Renal pelvis (tissue), 4 donors: ENCODE measurements around the gene TNFAIP1. TPM values are rescaled to one million over a fixed set of nuclear protein-coding genes. Genes with fewer than 3 reads are reported as not detected.

Source experiments
- DNase-seq: peaks from one replicate; pipeline ENCODE4 v3.0.0-alpha.2; 2013
- polyA plus RNA-seq, 3 donors: library from polyadenylated mRNA; unstranded; fragments of 120-200 nt; gene quantifications; one replicate each; pipeline ENCODE4 v1.2.1, GENCODE V29; 2013; ENCODE audit not compliant: insufficient read length in 3 of 3

Gene TNFAIP1
- polyA plus RNA-seq, 3 donors: 40.7 to 44.6 (median 44.5) TPM

DNA sequence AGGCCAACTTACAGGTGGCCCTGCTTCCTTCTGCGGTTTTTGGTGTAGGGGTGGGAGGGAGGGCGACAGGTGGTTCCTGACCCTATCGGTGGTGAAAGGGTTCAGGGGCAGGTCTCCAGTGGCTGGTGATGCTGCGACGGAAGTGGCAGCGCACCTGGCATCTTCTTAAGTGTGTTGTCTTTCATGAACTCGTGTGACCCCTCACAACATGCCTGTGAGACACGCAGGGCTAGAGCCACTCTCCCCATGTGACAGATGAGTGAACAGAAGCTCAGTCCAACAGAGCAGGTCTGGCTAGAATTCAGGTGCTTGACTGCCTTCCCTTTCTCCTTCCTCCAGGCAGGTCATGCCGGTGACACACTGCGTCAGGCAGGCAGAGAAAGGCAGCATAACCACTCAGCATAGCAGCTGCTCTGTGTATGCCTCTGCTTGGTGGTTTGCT is 8.0 kb downstream of the TNFAIP1 start:
- no peak for DNase-seq

- no peak for DNase-seq
Measured at GRCh38 chr17:28344011-28344410, 8.4 kb downstream of the TNFAIP1 start.

- DNase-seq: no peak
Measured at GRCh38 chr17:28344435-28344901, 8.9 kb downstream of the TNFAIP1 start.

- no peak for DNase-seq
Measured at GRCh38 chr17:28345419-28346198, 10.0 kb downstream of the TNFAIP1 start.

DNA sequence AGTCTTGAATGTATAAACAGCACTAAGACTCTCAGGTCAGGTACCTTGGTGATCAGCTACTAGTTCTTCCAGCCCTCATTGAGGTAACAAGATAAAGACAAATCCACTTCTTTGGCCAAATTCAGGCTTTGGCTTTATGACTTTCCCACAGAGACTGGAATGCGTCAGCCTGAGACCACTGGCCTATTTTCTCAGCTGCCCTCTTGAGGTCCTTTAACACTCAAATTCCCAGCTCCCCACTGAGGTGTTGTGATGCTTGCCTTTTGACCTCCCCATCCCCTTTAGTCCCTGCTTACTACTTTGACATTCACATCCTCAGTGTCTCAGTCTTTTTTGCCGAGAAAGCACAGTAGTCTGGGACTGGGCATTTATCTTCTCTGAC is 10.6 kb downstream of the TNFAIP1 start:
- no peak for DNase-seq

DNA sequence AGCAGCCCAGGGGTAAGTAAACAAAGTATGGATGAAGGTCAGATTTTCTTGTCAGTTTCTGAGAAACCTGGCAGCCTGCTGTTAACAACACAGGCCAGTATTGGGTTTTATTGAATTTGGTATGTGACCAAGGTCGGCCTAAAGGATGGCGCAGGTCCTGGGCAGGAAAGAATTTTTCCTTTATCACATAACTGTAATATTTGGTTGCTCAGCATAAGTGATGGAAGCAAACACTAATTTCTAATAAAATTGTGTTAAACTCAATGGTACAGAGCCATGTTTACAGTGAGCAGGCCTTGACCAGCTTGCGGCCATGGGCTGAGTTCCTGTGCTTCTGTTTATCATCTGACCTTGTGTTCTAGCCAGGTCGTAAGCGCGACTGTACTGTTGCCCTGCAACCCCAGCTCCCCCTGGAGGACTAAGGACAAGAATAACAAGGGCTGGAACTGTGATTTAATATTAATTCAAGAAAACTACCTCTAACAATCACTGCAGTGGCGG is 11.2 kb downstream of the TNFAIP1 start:
- no peak for DNase-seq

DNA sequence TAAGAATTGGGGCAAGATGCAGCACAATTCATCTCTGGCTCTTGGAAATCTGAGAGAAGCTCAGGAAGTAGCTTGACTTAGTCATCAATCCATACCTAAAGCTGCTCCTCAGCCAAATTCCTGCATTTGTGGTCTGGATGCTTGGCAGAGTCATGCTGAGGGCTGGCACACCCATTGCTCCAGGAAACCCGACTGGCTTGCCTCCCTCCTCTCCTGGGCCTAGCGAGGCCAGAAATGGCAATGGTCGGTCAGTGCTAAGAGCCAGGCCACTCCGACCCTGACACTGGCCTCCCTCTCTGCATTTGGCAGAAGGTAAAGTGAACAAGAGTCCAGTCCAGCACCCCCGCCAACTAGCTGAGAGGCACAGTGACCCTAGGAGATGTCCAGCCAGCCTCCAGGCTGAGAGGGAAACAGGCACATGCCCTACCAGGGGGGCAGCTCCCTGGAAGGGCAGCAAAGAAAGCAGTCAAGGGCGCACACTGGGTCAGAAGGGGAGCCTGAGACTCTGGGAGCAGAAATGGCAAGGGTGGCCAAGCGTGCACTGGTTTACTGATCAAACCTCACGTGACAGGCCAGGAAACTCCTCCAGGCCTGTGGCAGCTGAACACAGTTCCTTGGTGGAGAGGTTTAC is 11.8 kb downstream of the TNFAIP1 start:
- no peak for DNase-seq

GRCh38 chr17:28348979-28349378 is 13.4 kb downstream of the TNFAIP1 start:
- DNase-seq: no peak

DNA sequence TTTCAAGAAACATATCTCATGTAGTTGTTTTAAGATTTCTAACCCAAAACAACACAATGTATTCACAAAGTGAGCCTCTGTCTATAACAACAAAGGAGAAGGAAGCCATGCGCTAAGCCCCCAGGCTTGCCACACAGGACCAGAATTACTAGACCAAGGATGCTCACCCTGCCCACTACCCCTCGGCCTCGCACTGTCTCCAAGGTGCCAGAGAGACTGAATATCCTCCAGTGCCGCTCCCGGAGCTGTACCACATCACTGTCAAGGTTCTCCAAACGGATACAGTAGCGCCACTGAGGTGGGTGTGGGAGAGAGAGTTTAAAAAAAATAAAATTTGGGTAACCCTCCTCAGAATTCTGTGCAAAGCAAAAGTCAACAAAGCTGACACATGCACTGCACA is 14.7 kb downstream of the TNFAIP1 start:
- no peak for DNase-seq

DNA sequence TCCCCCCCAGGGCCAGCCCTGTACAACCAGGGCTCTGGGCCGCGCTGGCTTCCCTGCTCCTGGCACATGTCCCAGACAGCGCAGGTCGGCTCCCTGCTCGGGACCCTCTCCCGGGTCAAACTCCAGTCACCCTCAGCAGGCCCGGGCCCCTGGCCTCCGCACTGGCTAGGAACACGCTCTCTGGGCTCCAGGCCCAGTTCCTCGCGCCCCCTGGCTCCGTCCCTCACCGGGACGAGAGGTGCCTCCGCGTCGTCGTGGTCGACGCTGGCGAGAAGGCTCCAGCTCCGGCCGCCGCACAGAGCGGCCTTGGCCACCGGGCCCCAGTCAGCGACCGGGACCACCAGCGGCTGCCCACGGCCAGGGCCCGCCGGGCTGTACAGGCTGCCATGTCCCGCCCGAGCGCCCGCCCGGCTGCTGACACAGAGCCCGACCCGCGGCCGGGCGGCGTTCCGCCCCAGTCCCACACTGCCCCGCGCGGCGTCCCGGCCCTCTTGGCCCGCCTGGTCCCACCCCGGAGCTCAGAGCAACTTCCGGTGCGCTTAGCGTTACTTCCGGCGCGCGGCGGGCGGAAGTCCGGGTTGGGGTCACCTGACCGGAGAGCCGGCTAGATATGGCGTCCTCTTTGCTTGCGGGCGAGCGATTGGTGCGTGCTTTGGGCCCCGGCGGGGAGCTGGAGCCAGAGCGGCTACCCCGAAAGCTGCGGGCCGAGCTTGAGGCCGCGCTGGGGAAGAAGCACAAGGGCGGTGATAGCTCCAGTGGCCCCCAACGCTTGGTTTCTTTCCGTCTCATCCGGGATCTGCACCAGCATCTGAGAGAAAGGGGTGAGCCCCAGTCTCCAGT is 21.7 kb downstream of the TNFAIP1 start, which contains the start of gene POLDIP2:
POLDIP2 (minus strand) TSS at position 467 of the 840 bp plus-strand sequence; CDS start at position 388, 79 bp downstream.
- peak; percentile 95 for DNase-seq

GRCh38 chr17:28357901-28358197 is 22.3 kb downstream of the TNFAIP1 start:
- no peak for DNase-seq

DNA sequence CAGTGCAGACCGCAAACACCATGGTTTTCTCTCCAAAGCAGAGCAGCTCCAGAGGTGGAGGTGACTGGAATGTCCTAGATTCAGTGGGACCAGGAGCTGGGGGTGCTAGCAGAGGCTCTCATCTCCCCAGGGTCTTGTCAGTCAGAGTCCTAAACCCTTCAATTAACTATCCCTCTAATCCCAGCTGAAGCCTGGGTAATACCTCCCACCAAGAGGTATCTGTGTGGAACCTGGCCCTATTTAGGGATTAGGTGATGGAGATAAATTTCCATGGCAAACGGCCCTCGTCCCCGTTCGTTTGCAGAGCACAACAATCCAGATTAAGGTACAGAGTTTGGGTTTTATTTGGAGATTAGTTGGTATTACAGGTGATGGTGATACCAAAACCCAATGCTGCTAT is 27.6 kb downstream of the TNFAIP1 start:
- DNase-seq: no peak

GRCh38 chr17:28363776-28364650 is 28.5 kb downstream of the TNFAIP1 start:
- no peak for DNase-seq

GRCh38 chr17:28364665-28365363 is 29.3 kb downstream of the TNFAIP1 start, which contains the start of gene SEBOX:
Gene SEBOX (minus strand): TSS chr17:28365199. CDS start chr17:28365151, 48 bp downstream.
- no peak for DNase-seq

DNA sequence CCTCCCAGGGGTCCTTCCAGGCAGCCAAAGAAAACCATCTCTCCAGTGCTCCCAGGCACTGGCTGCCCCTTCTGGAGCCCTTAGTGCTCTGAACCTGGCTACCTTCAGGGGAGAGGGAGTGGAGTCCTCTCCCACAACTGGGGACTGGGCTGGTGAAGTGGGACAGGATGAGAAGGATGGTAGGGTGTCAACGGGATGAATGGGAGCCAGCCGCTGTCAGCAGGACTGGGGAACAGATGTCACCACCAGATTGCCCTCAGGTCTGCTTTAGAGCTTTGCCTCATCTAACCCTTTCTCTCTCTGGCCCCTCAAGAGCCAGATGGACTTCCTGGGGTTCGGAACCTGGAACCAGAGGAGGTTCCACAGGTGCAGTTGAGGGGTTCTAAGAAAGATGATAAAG is 29.9 kb downstream of the TNFAIP1 start:
- DNase-seq: no peak

DNA sequence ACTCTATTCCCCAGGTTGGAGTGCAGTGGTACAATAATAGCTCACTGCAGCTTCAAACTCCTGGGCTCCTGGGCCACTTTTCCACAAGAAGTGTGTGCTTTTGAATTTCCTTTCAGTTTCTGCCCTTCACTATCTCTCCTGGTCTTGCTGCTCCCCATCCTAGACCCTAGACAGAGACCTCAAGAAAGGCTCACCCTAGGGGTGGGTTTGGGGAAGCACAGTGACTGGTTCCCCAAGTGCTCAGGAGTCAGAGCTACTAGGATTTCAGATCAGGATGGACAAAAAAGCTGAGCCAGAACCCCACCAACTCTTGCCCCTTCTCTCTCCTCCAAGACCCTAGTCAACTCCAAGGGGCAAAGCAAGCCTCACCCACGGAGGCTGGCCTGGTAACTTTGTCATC is 31.0 kb downstream of the TNFAIP1 start:
- no peak for DNase-seq

GRCh38 chr17:28367641-28368305 is 32.2 kb downstream of the TNFAIP1 start:
- no peak for DNase-seq

GRCh38 chr17:28368306-28368831 is 32.8 kb downstream of the TNFAIP1 start:
- DNase-seq: no peak

- DNase-seq: no peak
Measured at GRCh38 chr17:28368915-28369683, 33.5 kb downstream of the TNFAIP1 start.
